NB4 (cell line): ENCODE measurements around the gene COL5A2.

Experiments used
- MYC ChIP-seq: IDR thresholded peaks from 2 replicates; pipeline ENCODE4 v1.6.1; 2011; ENCODE audit warnings: low read depth, low read length
- POLR2A ChIP-seq: IDR thresholded peaks from 2 replicates; pipeline ENCODE4 v1.6.1; 2011; ENCODE audit warnings: mild to moderate bottlenecking; ENCODE audit not compliant: insufficient read length; ENCODE audit errors: extremely low read depth
- TF ChIP-seq, protein P1 (sequence below): IDR thresholded peaks from one replicate; pipeline ENCODE4 v1.5.1; 2012; ENCODE audit warnings: low read depth, low read length
- TF ChIP-seq, protein P2 (sequence below): IDR thresholded peaks from 2 replicates; pipeline ENCODE4 v1.6.1; 2011; ENCODE audit warnings: low read depth, low read length

DNA sequence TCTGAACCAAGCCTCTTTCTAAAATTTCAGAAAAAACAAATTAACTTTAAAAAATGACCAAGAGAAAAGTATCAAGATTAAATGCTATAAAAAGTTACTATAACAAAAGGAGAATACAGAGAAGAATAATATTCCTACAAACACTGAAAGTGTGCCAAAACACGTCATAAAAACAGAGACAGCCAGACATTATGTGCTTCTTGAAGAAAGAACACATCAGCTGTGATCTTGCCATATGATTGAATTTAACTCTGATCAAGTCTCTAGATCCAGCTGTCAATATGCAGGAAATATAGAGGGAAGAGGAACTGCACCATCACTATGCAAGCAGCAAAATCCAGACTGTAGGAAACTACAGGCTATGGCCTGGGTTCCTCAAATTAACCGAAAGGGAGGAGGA, 33.7 kb upstream of the COL5A2 start:
- TF ChIP-seq, protein P1, sequence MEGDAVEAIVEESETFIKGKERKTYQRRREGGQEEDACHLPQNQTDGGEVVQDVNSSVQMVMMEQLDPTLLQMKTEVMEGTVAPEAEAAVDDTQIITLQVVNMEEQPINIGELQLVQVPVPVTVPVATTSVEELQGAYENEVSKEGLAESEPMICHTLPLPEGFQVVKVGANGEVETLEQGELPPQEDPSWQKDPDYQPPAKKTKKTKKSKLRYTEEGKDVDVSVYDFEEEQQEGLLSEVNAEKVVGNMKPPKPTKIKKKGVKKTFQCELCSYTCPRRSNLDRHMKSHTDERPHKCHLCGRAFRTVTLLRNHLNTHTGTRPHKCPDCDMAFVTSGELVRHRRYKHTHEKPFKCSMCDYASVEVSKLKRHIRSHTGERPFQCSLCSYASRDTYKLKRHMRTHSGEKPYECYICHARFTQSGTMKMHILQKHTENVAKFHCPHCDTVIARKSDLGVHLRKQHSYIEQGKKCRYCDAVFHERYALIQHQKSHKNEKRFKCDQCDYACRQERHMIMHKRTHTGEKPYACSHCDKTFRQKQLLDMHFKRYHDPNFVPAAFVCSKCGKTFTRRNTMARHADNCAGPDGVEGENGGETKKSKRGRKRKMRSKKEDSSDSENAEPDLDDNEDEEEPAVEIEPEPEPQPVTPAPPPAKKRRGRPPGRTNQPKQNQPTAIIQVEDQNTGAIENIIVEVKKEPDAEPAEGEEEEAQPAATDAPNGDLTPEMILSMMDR: no peak
- no peak for TF ChIP-seq POLR2A
- TF ChIP-seq MYC: no peak
- TF ChIP-seq, protein P2, sequence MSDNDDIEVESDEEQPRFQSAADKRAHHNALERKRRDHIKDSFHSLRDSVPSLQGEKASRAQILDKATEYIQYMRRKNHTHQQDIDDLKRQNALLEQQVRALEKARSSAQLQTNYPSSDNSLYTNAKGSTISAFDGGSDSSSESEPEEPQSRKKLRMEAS: no peak
